K562 (cell line): ENCODE results near the gene CTXN1. TPM values are rescaled to one million over a fixed set of nuclear protein-coding genes. Genes with fewer than 3 reads are reported as not detected.
A peak's percentile ranks its signal among the peaks of the same experiment; 100 is the strongest.

Experiments used
- ATAC-seq: fragments of 200-7000 bp; cut with Tn5 transposase; 3 replicates; pipeline ENCODE4 v1.9.1; 2020; ENCODE audit warnings: moderate library complexity
- BruUV-seq: library from RNA; stranded (reverse); fragments of 400-500 nt; replicated peaks from 2 replicates; lab custom pipeline; 2021; lab: Mats Ljungman, UMichigan
- CTCF ChIA-PET: fragments of 300-600 bp; formaldehyde crosslinking; extraction: SDS; loops from one replicate; lab custom pipeline; 2021; ENCODE audit warnings: low intra/inter-chr PET ratio; lab: Yijun Ruan, JAX
- POLR2A ChIA-PET: fragments of 300-600, 350-650 bp; sonication (Branson Sonifier 250); formaldehyde crosslinking; extraction: SDS; loops from one replicate; lab custom pipeline; 2021; ENCODE audit warnings: antibody characterized with exemption, inconsistent platforms; lab: Yijun Ruan, JAX
- DNase-seq, 4 experiments: peaks; one replicate each; pipeline versions ENCODE4 v3.0.0 to v3.0.0-alpha.2; 2011 to 2018; ENCODE audit warnings: low spot score in 3 of 4, mixed read lengths in 3 of 4; ENCODE audit errors: extremely low read depth in 1 of 4
- FAIRE-seq: peaks from 2 replicates; lab custom pipeline; 2011; peaks lifted over from hg19 to GRCh38; lab: Jason Lieb, UNC
- H2AFZ ChIP-seq: 2 replicates; pipeline ENCODE4 v1.6.0; 2011; ENCODE audit warnings: low read depth, low read length, control low read depth, inconsistent platforms
- H3K27ac ChIP-seq: fragments of 200-600 bp; 3 replicates; pipeline ENCODE4 v1.8.0; 2011; ENCODE audit warnings: low read depth, mild to moderate bottlenecking, control low read depth, inconsistent platforms, low read length, moderate library complexity, mixed read lengths; ENCODE audit errors: extremely low read depth
- H3K27me3 ChIP-seq, 2 experiments: fragments of 300-600 bp in 1 of 2; 2 replicates in 1 of 2; 3 replicates in 1 of 2; pipeline versions ENCODE4 v1.6.0 to v1.8.0; 2011; ENCODE audit warnings: inconsistent platforms in 2 of 2, low read length in 2 of 2, mild to moderate bottlenecking in 1 of 2, mixed read lengths in 1 of 2, moderate library complexity in 1 of 2; ENCODE audit not compliant: control insufficient read depth in 2 of 2, insufficient read depth in 2 of 2
- H3K36me3 ChIP-seq: fragments of 300-600 bp; 3 replicates; pipeline ENCODE4 v1.8.0; 2011; ENCODE audit warnings: mild to moderate bottlenecking, low read length, inconsistent platforms; ENCODE audit not compliant: control insufficient read depth, insufficient read depth
- H3K4me1 ChIP-seq, 2 experiments: fragments of 200-600 bp in 1 of 2; replicated peaks in 1 of 2; 2 replicates in 1 of 2; 3 replicates in 1 of 2; pipeline versions ENCODE4 v1.5.1 to v1.8.0; 2011; ENCODE audit warnings: inconsistent platforms in 2 of 2, low read length in 2 of 2, mild to moderate bottlenecking in 1 of 2, mixed read lengths in 1 of 2, moderate library complexity in 1 of 2; ENCODE audit not compliant: control insufficient read depth in 2 of 2, insufficient read depth in 2 of 2
- H3K4me2 ChIP-seq: 2 replicates; pipeline ENCODE4 v1.6.1; 2011; ENCODE audit warnings: low read length, control low read depth, inconsistent platforms, mixed read lengths; ENCODE audit not compliant: insufficient read depth
- H3K4me3 ChIP-seq: fragments of 200-600 bp; sonication (generic), shearing (Covaris generic); 2 replicates; pipeline ENCODE4 v1.5.1; 2016; ENCODE audit warnings: control low read depth, inconsistent platforms
- H3K79me2 ChIP-seq: fragments of 200-600 bp; 3 replicates; pipeline ENCODE4 v1.8.0; 2011; ENCODE audit warnings: low read length, inconsistent platforms; ENCODE audit not compliant: control insufficient read depth, insufficient read depth
- H3K9ac ChIP-seq, 2 experiments: 2 replicates each; pipeline versions ENCODE4 v1.6.0 to v1.6.1; 2011; ENCODE audit warnings: low read depth in 2 of 2, low read length in 2 of 2, control low read depth in 1 of 2, inconsistent platforms in 1 of 2, mild to moderate bottlenecking in 1 of 2, mixed read lengths in 1 of 2; ENCODE audit not compliant: insufficient read depth in 1 of 2
- H3K9me1 ChIP-seq: one replicate; pipeline ENCODE4 v1.6.0; 2011; ENCODE audit warnings: inconsistent platforms, mild to moderate bottlenecking, low read length, moderate library complexity; ENCODE audit not compliant: control insufficient read depth, insufficient read depth
- H3K9me3 ChIP-seq: replicated peaks from 2 replicates; pipeline ENCODE4 v1.5.1; 2011; ENCODE audit warnings: low read depth, low read length, inconsistent platforms; ENCODE audit not compliant: control insufficient read depth, insufficient read depth
- H4K20me1 ChIP-seq: replicated peaks from 2 replicates; pipeline ENCODE4 v1.6.1; 2011; ENCODE audit warnings: low read length, inconsistent platforms, mixed read lengths; ENCODE audit not compliant: control insufficient read depth, insufficient read depth
- BRCA1 ChIP-seq, 2 experiments: fragments of 450-650 bp in 1 of 2; sonication (generic) in 1 of 2; formaldehyde crosslinking in 1 of 2; IDR thresholded peaks; 2 replicates each; pipeline versions ENCODE4 v1.5.0 to v1.6.1; 2017 to 2020; ENCODE audit warnings: mild to moderate bottlenecking in 1 of 2, missing genetic modification reagents in 1 of 2
- CXXC5 ChIP-seq: fragments of 250-450 bp; sonication (Bioruptor Pico); IDR thresholded peaks from 2 replicates; pipeline ENCODE4 v1.8.0; 2022; ENCODE audit warnings: inconsistent platforms, mild to moderate bottlenecking, moderate library complexity
- GATAD2B ChIP-seq: fragments of 450-650 bp; IDR thresholded peaks from 2 replicates; pipeline ENCODE4 v1.6.1; 2017; ENCODE audit warnings: mild to moderate bottlenecking, borderline replicate concordance
- HMG20B ChIP-seq: fragments of 250-450 bp; sonication (Bioruptor Pico); IDR thresholded peaks from 2 replicates; pipeline ENCODE4 v1.5.0; 2021; ENCODE audit warnings: mild to moderate bottlenecking
- MCM7 ChIP-seq, 2 experiments: fragments of 450-650 bp; IDR thresholded peaks; 2 replicates each; pipeline ENCODE4 v1.6.1; 2016 to 2018
- NBN ChIP-seq: fragments of 450-650 bp; IDR thresholded peaks from 2 replicates; pipeline ENCODE4 v1.6.1; 2016; ENCODE audit warnings: low read depth, mild to moderate bottlenecking
- NR4A1 ChIP-seq, 2 experiments: fragments of 250-450 bp in 1 of 2; fragments of 450-650 bp in 1 of 2; sonication (Bioruptor Pico) in 1 of 2; IDR thresholded peaks; 2 replicates each; pipeline versions ENCODE4 v1.4.0 to v1.6.1; 2016 to 2020; ENCODE audit warnings: mild to moderate bottlenecking in 2 of 2, missing compliant biosample characterization in 1 of 2, missing genetic modification characterization in 1 of 2, moderate library complexity in 1 of 2
- POLR2A ChIP-seq: fragments of 450-650 bp; conservative IDR thresholded peaks from 2 replicates; pipeline ENCODE4 v1.6.1; 2016
- POLR2B ChIP-seq: fragments of 450-650 bp; IDR thresholded peaks from 2 replicates; pipeline ENCODE4 v1.6.1; 2018; ENCODE audit warnings: low read depth; ENCODE audit not compliant: partially characterized antibody
- POLR2G ChIP-seq: fragments of 200-400 bp; formaldehyde crosslinking; IDR thresholded peaks from 2 replicates; pipeline ENCODE4 v1.6.1; 2017; ENCODE audit warnings: low read depth, mild to moderate bottlenecking, antibody characterized with exemption, low read length, moderate library complexity
- SMAD2 ChIP-seq: fragments of 150-350 bp; IDR thresholded peaks from 2 replicates; pipeline ENCODE4 v1.6.1; 2014; ENCODE audit warnings: low read depth, mild to moderate bottlenecking, low read length
- SRSF9 ChIP-seq: fragments of 200-400 bp; formaldehyde crosslinking; IDR thresholded peaks from 2 replicates; pipeline ENCODE4 v1.6.1; 2017; ENCODE audit warnings: low read depth, low read length, borderline replicate concordance
- SUPT5H ChIP-seq: fragments of 450-650 bp; IDR thresholded peaks from 2 replicates; pipeline ENCODE4 v1.6.1; 2016
- TAF9B ChIP-seq: fragments of 450-650 bp; IDR thresholded peaks from 2 replicates; pipeline ENCODE4 v1.6.1; 2018; ENCODE audit warnings: mild to moderate bottlenecking; ENCODE audit not compliant: partially characterized antibody
- TCF15 ChIP-seq: fragments of 250-450 bp; sonication (Bioruptor Pico); IDR thresholded peaks from 2 replicates; pipeline ENCODE4 v1.8.0; 2022; ENCODE audit warnings: moderate library complexity, mild to moderate bottlenecking, inconsistent platforms
- ZNF395 ChIP-seq: fragments of 200-800 bp; sonication (Bioruptor generic); IDR thresholded peaks from 2 replicates; pipeline ENCODE4 v1.6.1; 2017; ENCODE audit warnings: missing genetic modification characterization, missing compliant biosample characterization
- ZSCAN32 ChIP-seq: fragments of 450-650 bp; formaldehyde crosslinking; IDR thresholded peaks from 2 replicates; pipeline ENCODE4 v1.4.0; 2020; ENCODE audit warnings: mild to moderate bottlenecking, moderate library complexity
- WGBS: fragments of 100-300 bp; shearing (Covaris generic); methylation state at CpG from one replicate; pipeline ENCODE4 v1.1.6; 2016; ENCODE audit warnings: low coverage, mixed read lengths; ENCODE audit not compliant: insufficient coverage; ENCODE audit errors: missing lambda C conversion rate; 5-methylcytosine and 5-hydroxymethylcytosine counted together
- in situ Hi-C: fragments of 300-500 bp; cut with MboI; formaldehyde crosslinking; loops from 4 replicates; pipeline ENCODE4 v1.15.0; 2018; ENCODE audit warnings: inconsistent platforms, mixed read lengths
- intact Hi-C: fragments of 100-400 bp; cut with micrococcal nuclease; formaldehyde crosslinking; loops from 2 replicates; pipeline ENCODE4 v1.14.2; 2022
- polyA plus RNA-seq, 8 experiments: library from polyadenylated mRNA; depleted of rRNA in 4 of 8; stranded (reverse) in 5 of 8; unstranded in 3 of 8; fragments of >200 nt; fragmentation: Nextera tagmentation in 2 of 8; fragmentation: Illumina TruSeq in 1 of 8; extraction: Ambion mirVana in 2 of 8; extraction: Trizol in 1 of 8; gene quantifications; 2 replicates each; pipeline versions ENCODE4 v1.2.1 to v1.2.3, GENCODE V29; 2011 to 2014; ENCODE audit warnings: inconsistent platforms in 1 of 8, missing spikeins in 1 of 8
- total RNA-seq, 7 experiments: library from RNA; depleted of rRNA in 6 of 7; stranded (reverse); fragments of >200 nt in 6 of 7; fragmentation: Illumina TruSeq in 2 of 7; extraction: Trizol in 2 of 7; gene quantifications; 2 replicates each; pipeline versions ENCODE4 v1.2.1 to v1.2.3, GENCODE V29; 2011 to 2021; ENCODE audit warnings: low replicate concordance in 1 of 7

The CTXN1 gene
- total and polyA plus RNA-seq, 9 of the 15 experiments (the other 6 are each of a cell fraction or from before 2014, with no cell fraction given): 0.15 to 37.4 (median 1.8) TPM; not detected in 2

GRCh38 chr19:7914598-7915045 is 11.3 kb downstream of the CTXN1 start, which contains the start of gene TGFBR3L:
TSS of gene TGFBR3L (plus strand) at chr19:7914830.
- Histone ChIP-seq H3K27me3 (no peaks in the 10 kb centered on the region), H3K9ac (peak within 1 kb of the TSS in 1 of 2 experiments; percentile 48; a peak in 1 of 4 replicates), H3K27ac (no peak within 1 kb of the TSS), H3K36me3 (peaks cover 37% of the 10 kb centered on the region; the same call in 1 of the 3 replicates), H3K9me1 (no peaks in the 10 kb centered on the region), H3K9me3 (no peaks in the 10 kb centered on the region), H2AFZ (no peak within 1 kb of the TSS), H3K79me2 (peaks cover 10% of the 10 kb centered on the region), H3K4me1 (peaks cover 7 to 81% of the 10 kb centered on the region in 2 experiments; a peak in 4 of 5 replicates), H4K20me1 (no peaks in the 10 kb centered on the region), H3K4me2 (no peak within 1 kb of the TSS), H3K4me3 (no peak within 1 kb of the TSS)
- ChIA-PET POLR2A (interaction anchor here (0.7 to 1.7 kb wide), 4 partner anchors 11 to 56 kb away, joined by 3 to 5 read pairs (median 4); partner anchors contain the start of gene MAP2K7), CTCF (no interaction called here)
- ATAC-seq (no peak), FAIRE-seq (no peak), DNase-seq (no peak)
- 80% methylated on average over 11 of the region's 12 CpGs for WGBS
- no TSS peak for BruUV-seq
- TF ChIP-seq BRCA1 (IDR thresholded peaks at IDR 0.05) (no peak), BRCA1 (CRISPR knock-in tag; IDR thresholded peaks at IDR 0.05) (no peak), HMG20B (CRISPR knock-in tag) (no peak), SRSF9 (no peak), GATAD2B (no peak), ZNF395 (CRISPR knock-in tag) (no peak), NBN (no peak), MCM7 (IDR thresholded peaks at IDR 0.05) (no peak), SUPT5H (peak; percentile 28; the same call in 1 of the 2 replicates), POLR2A (peak; percentile 57; the same call in 1 of the 2 replicates), TCF15 (no peak), NR4A1 (CRISPR knock-in tag; IDR thresholded peaks at IDR 0.05) (no peak), NR4A1 (tag; IDR thresholded peaks at IDR 0.05) (no peak), POLR2B (peak; percentile 12), ZSCAN32 (no peak), POLR2G (peak; percentile 80), CXXC5 (no peak), TAF9B (no peak), SMAD2 (no peak)
- in situ Hi-C loops: no loop called here
- intact Hi-C loops: no loop called here
